A549 (cell line): ENCODE data around the gene FRMD8. TPM values are rescaled to one million over a fixed set of nuclear protein-coding genes. Genes with fewer than 3 reads are reported as not detected.

Experiments
- BHLHE40 ChIP-seq: IDR thresholded peaks from 2 replicates; pipeline ENCODE4 v1.6.1; 2012; ENCODE audit warnings: low read depth, low read length, inconsistent platforms
- CBX2 ChIP-seq: fragments of 200-600 bp; sonication (generic); IDR thresholded peaks from 2 replicates; pipeline ENCODE4 v1.6.1; 2016; ENCODE audit warnings: low read depth, mild to moderate bottlenecking, borderline replicate concordance
- CBX8 ChIP-seq: fragments of 200-600 bp; sonication (generic); IDR thresholded peaks from 2 replicates; pipeline ENCODE4 v1.6.1; 2016
- CHD4 ChIP-seq: fragments of 200-600 bp; sonication (generic); IDR thresholded peaks from 2 replicates; pipeline ENCODE4 v1.6.1; 2016; ENCODE audit warnings: antibody characterized with exemption, mild to moderate bottlenecking, borderline replicate concordance
- EHF ChIP-seq: fragments of 250-450 bp; sonication (Bioruptor Pico); IDR thresholded peaks from 2 replicates; pipeline ENCODE4 v1.5.0; 2020; ENCODE audit warnings: mild to moderate bottlenecking
- ESRRA ChIP-seq: fragments of 150-350 bp; IDR thresholded peaks from 2 replicates; pipeline ENCODE4 v1.6.1; 2014; ENCODE audit warnings: mild to moderate bottlenecking, low read length, borderline replicate concordance
- FOSB ChIP-seq: fragments of 250-450 bp; sonication (Bioruptor Pico); IDR thresholded peaks from 2 replicates; pipeline ENCODE4 v1.5.0; 2020; ENCODE audit warnings: mild to moderate bottlenecking, moderate library complexity
- GATA3 ChIP-seq: IDR thresholded peaks from 2 replicates; pipeline ENCODE4 v1.6.1; 2012; ENCODE audit warnings: borderline replicate concordance
- HOXA7 ChIP-seq: fragments of 250-450 bp; sonication (Bioruptor Pico); IDR thresholded peaks from 2 replicates; pipeline ENCODE4 v1.5.0; 2020; ENCODE audit warnings: mild to moderate bottlenecking, moderate library complexity
- HOXB13 ChIP-seq: fragments of 250-450 bp; sonication (Bioruptor Pico); IDR thresholded peaks from 2 replicates; pipeline ENCODE4 v1.5.0; 2020; ENCODE audit warnings: low read depth, mild to moderate bottlenecking, moderate library complexity
- JUN ChIP-seq, 2 experiments: fragments of >200 bp; sonication (Bioruptor Twin); formaldehyde crosslinking; IDR thresholded peaks; 2 replicates in 1 of 2; 3 replicates in 1 of 2; pipeline ENCODE4 v1.6.1; 2016 to 2017
- JUNB ChIP-seq: fragments of >200 bp; sonication (Bioruptor Twin); formaldehyde crosslinking; IDR thresholded peaks from 2 replicates; pipeline ENCODE4 v1.6.1; 2016
- KDM1A ChIP-seq: fragments of 200-600 bp; sonication (generic); IDR thresholded peaks from 2 replicates; pipeline ENCODE4 v1.6.1; 2016; ENCODE audit warnings: low read depth, mild to moderate bottlenecking
- KDM5A ChIP-seq: fragments of 200-600 bp; sonication (generic); IDR thresholded peaks from 2 replicates; pipeline ENCODE4 v1.6.1; 2016; ENCODE audit warnings: antibody characterized with exemption, mild to moderate bottlenecking
- MYC ChIP-seq: IDR thresholded peaks from 2 replicates; pipeline ENCODE4 v1.6.1; 2012; ENCODE audit warnings: mild to moderate bottlenecking, inconsistent platforms, low read length, improper control_type of control experiment, borderline replicate concordance
- NFE2L2 ChIP-seq: fragments of 150-350 bp; conservative IDR thresholded peaks from 2 replicates; pipeline ENCODE4 v1.6.1; 2014; ENCODE audit warnings: low read length
- PHF8 ChIP-seq: fragments of 200-600 bp; sonication (generic); IDR thresholded peaks from 2 replicates; pipeline ENCODE4 v1.6.1; 2016; ENCODE audit warnings: low read depth, mild to moderate bottlenecking, antibody characterized with exemption, moderate library complexity, borderline replicate concordance
- POLR2A ChIP-seq: IDR thresholded peaks from 2 replicates; pipeline ENCODE4 v1.6.1; 2012; ENCODE audit warnings: mild to moderate bottlenecking, low read length
- RAD21 ChIP-seq, 2 experiments: fragments of >200 bp in 1 of 2; sonication (Bioruptor Twin) in 1 of 2; formaldehyde crosslinking in 1 of 2; IDR thresholded peaks in 1 of 2; conservative IDR thresholded peaks in 1 of 2; 2 replicates in 1 of 2; 3 replicates in 1 of 2; pipeline ENCODE4 v1.6.1; 2012 to 2018; ENCODE audit warnings: inconsistent platforms in 1 of 2
- RARB ChIP-seq: fragments of 250-450 bp; sonication (Bioruptor Pico); IDR thresholded peaks from 2 replicates; pipeline ENCODE4 v1.8.0; 2021; ENCODE audit warnings: mild to moderate bottlenecking, moderate library complexity
- SMC3 ChIP-seq: fragments of >200 bp; sonication (Bioruptor Twin); formaldehyde crosslinking; IDR thresholded peaks from 3 replicates; pipeline ENCODE4 v1.6.1; 2018; ENCODE audit warnings: inconsistent platforms
- ZFP36 ChIP-seq: fragments of 450-650 bp; IDR thresholded peaks from 2 replicates; pipeline ENCODE4 v1.6.1; 2014; ENCODE audit warnings: borderline replicate concordance; ENCODE audit not compliant: partially characterized antibody
- ZNF302 ChIP-seq: fragments of 250-450 bp; sonication (Bioruptor Pico); IDR thresholded peaks from 2 replicates; pipeline ENCODE4 v1.9.0; 2021; ENCODE audit warnings: inconsistent platforms, mild to moderate bottlenecking, moderate library complexity
- polyA plus RNA-seq, 4 experiments: library from polyadenylated mRNA; depleted of rRNA in 3 of 4; stranded (reverse); fragments of >200 nt; fragmentation: RNase III in 1 of 4; extraction: RNeasy Plus Mini Kit Qiagen cat#74134 plus additional on column Dnase treatment in 1 of 4; gene quantifications; 2 replicates in 3 of 4; 3 replicates in 1 of 4; pipeline ENCODE4 v1.2.3, GENCODE V29; 2011 to 2017
- TF ChIP-seq, protein P1 (sequence below): fragments of >200 bp; sonication (Bioruptor Twin); formaldehyde crosslinking; IDR thresholded peaks from 3 replicates; pipeline ENCODE4 v1.5.1; 2016
- TF ChIP-seq, protein P2 (sequence below): fragments of 250-450 bp; sonication (Bioruptor Pico); IDR thresholded peaks from 2 replicates; pipeline ENCODE4 v1.5.0; 2020; ENCODE audit warnings: low read depth, mild to moderate bottlenecking, moderate library complexity
- TF ChIP-seq, protein P3 (sequence below): IDR thresholded peaks from 2 replicates; pipeline ENCODE4 v1.6.1; 2012; ENCODE audit warnings: low read depth, borderline replicate concordance
- TF ChIP-seq, protein P4 (sequence below): fragments of 200-600 bp; sonication (generic); IDR thresholded peaks from 2 replicates; pipeline ENCODE4 v1.6.1; 2016; ENCODE audit warnings: antibody characterized with exemption, mild to moderate bottlenecking, moderate library complexity
- TF ChIP-seq, protein P5 (sequence below): fragments of 150-350 bp; IDR thresholded peaks from 2 replicates; pipeline ENCODE4 v1.6.1; 2014; ENCODE audit warnings: low read depth, mild to moderate bottlenecking, low read length
- TF ChIP-seq, protein P6 (sequence below): fragments of 450-650 bp; IDR thresholded peaks from 2 replicates; pipeline ENCODE4 v1.6.1; 2014; ENCODE audit warnings: antibody characterized with exemption
- TF ChIP-seq, protein P7 (sequence below): fragments of >200 bp; sonication (Bioruptor Twin); formaldehyde crosslinking; IDR thresholded peaks from 3 replicates; pipeline ENCODE4 v1.6.1; 2016

Gene FRMD8
- polyA plus RNA-seq, 2 of the 4 experiments (the other 2 are of a cell fraction) = 12.9 to 20.0 TPM

DNA sequence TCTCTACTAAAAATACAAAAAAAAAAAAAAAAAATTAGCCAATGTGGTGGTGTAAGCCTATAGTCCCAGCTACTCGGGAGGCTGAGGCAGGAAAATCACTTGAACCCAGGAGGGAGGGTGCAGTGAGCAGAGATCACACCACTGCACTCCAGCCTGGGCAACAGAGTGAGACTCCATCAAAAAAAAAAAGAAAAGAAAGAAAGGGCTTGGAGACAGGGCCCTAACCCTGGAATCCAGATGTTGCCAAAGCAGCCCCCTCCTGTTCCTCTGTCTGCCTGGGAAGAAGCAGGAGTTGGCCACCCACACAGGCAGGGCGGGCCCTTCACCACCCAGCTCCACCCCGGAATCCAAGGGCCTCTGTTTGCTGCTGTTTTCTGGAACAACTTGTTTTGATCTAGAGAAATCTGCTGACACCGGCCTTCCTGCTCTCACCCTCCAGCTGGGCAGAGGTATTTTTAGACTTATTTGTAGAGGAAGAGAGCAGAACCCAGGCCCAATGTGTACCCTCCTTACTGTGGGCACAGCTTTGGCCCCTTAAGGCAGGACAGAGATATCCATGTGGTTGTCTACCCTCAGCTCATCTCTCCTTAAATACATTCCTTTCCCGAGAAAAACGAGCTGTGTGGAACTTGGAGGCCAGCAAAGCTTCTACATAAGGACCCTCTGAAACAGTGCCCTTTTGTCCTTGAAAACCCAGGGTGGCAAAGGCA is 33.5 kb downstream of the FRMD8 start (continued):
- TF ChIP-seq CBX2 (no peak), HOXA7 (CRISPR knock-in tag) (peak; percentile 23; the same call in 1 of the 2 replicates), HOXB13 (CRISPR knock-in tag) (peak; percentile 74; the same call in 1 of the 2 replicates), POLR2A (no peak), EHF (CRISPR knock-in tag) (no peak), ESRRA (no peak), CHD4 (no peak), JUN (IDR thresholded peaks at IDR 0.05) (no peak), KDM1A (no peak), ZNF302 (CRISPR knock-in tag) (peak; percentile 52; the same call in 1 of the 2 replicates), PHF8 (no peak), JUNB (no peak), BHLHE40 (no peak), MYC (no peak), GATA3 (no peak), SMC3 (no peak), RARB (no peak), ZFP36 (no peak), FOSB (peak; percentile 91), CBX8 (no peak), NFE2L2 (peak; percentile 3; the same call in 1 of the 2 replicates), KDM5A (no peak), RAD21 (conservative IDR thresholded peaks at IDR 0.05 in 1 of 2, IDR thresholded peaks at IDR 0.05 in 1 of 2) (no peak)
- TF ChIP-seq, protein P1, sequence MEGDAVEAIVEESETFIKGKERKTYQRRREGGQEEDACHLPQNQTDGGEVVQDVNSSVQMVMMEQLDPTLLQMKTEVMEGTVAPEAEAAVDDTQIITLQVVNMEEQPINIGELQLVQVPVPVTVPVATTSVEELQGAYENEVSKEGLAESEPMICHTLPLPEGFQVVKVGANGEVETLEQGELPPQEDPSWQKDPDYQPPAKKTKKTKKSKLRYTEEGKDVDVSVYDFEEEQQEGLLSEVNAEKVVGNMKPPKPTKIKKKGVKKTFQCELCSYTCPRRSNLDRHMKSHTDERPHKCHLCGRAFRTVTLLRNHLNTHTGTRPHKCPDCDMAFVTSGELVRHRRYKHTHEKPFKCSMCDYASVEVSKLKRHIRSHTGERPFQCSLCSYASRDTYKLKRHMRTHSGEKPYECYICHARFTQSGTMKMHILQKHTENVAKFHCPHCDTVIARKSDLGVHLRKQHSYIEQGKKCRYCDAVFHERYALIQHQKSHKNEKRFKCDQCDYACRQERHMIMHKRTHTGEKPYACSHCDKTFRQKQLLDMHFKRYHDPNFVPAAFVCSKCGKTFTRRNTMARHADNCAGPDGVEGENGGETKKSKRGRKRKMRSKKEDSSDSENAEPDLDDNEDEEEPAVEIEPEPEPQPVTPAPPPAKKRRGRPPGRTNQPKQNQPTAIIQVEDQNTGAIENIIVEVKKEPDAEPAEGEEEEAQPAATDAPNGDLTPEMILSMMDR = no peak
- TF ChIP-seq, protein P2, sequence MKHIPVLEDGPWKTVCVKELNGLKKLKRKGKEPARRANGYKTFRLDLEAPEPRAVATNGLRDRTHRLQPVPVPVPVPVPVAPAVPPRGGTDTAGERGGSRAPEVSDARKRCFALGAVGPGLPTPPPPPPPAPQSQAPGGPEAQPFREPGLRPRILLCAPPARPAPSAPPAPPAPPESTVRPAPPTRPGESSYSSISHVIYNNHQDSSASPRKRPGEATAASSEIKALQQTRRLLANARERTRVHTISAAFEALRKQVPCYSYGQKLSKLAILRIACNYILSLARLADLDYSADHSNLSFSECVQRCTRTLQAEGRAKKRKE (CRISPR knock-in tag) = peak; percentile 64; the same call in 1 of the 2 replicates
- TF ChIP-seq, protein P3, sequence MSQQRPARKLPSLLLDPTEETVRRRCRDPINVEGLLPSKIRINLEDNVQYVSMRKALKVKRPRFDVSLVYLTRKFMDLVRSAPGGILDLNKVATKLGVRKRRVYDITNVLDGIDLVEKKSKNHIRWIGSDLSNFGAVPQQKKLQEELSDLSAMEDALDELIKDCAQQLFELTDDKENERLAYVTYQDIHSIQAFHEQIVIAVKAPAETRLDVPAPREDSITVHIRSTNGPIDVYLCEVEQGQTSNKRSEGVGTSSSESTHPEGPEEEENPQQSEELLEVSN = no peak
- TF ChIP-seq, protein P4, sequence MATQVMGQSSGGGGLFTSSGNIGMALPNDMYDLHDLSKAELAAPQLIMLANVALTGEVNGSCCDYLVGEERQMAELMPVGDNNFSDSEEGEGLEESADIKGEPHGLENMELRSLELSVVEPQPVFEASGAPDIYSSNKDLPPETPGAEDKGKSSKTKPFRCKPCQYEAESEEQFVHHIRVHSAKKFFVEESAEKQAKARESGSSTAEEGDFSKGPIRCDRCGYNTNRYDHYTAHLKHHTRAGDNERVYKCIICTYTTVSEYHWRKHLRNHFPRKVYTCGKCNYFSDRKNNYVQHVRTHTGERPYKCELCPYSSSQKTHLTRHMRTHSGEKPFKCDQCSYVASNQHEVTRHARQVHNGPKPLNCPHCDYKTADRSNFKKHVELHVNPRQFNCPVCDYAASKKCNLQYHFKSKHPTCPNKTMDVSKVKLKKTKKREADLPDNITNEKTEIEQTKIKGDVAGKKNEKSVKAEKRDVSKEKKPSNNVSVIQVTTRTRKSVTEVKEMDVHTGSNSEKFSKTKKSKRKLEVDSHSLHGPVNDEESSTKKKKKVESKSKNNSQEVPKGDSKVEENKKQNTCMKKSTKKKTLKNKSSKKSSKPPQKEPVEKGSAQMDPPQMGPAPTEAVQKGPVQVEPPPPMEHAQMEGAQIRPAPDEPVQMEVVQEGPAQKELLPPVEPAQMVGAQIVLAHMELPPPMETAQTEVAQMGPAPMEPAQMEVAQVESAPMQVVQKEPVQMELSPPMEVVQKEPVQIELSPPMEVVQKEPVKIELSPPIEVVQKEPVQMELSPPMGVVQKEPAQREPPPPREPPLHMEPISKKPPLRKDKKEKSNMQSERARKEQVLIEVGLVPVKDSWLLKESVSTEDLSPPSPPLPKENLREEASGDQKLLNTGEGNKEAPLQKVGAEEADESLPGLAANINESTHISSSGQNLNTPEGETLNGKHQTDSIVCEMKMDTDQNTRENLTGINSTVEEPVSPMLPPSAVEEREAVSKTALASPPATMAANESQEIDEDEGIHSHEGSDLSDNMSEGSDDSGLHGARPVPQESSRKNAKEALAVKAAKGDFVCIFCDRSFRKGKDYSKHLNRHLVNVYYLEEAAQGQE = no peak
- TF ChIP-seq, protein P5, sequence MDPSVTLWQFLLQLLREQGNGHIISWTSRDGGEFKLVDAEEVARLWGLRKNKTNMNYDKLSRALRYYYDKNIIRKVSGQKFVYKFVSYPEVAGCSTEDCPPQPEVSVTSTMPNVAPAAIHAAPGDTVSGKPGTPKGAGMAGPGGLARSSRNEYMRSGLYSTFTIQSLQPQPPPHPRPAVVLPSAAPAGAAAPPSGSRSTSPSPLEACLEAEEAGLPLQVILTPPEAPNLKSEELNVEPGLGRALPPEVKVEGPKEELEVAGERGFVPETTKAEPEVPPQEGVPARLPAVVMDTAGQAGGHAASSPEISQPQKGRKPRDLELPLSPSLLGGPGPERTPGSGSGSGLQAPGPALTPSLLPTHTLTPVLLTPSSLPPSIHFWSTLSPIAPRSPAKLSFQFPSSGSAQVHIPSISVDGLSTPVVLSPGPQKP = no peak
- TF ChIP-seq, protein P6, sequence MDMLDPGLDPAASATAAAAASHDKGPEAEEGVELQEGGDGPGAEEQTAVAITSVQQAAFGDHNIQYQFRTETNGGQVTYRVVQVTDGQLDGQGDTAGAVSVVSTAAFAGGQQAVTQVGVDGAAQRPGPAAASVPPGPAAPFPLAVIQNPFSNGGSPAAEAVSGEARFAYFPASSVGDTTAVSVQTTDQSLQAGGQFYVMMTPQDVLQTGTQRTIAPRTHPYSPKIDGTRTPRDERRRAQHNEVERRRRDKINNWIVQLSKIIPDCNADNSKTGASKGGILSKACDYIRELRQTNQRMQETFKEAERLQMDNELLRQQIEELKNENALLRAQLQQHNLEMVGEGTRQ = no peak
- TF ChIP-seq, protein P7, sequence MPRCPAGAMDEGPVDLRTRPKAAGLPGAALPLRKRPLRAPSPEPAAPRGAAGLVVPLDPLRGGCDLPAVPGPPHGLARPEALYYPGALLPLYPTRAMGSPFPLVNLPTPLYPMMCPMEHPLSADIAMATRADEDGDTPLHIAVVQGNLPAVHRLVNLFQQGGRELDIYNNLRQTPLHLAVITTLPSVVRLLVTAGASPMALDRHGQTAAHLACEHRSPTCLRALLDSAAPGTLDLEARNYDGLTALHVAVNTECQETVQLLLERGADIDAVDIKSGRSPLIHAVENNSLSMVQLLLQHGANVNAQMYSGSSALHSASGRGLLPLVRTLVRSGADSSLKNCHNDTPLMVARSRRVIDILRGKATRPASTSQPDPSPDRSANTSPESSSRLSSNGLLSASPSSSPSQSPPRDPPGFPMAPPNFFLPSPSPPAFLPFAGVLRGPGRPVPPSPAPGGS = no peak
